GM23338 (cell line): ENCODE data around the gene TNFAIP6. TPM values are rescaled to one million over a fixed set of nuclear protein-coding genes. Genes with fewer than 3 reads are reported as not detected.

Source experiments
- ATAC-seq: fragments of 200-7000 bp; cut with Tn5 transposase; 3 replicates; pipeline ENCODE4 v1.9.1; 2020
- DNase-seq: peaks from one replicate; pipeline ENCODE4 v3.0.0-alpha.2; 2015; ENCODE audit warnings: low spot score
- H2AFZ ChIP-seq: fragments of 200-600 bp; sonication (generic); 2 replicates; pipeline ENCODE4 v1.8.0; 2016; ENCODE audit warnings: antibody characterized with exemption, mild to moderate bottlenecking, moderate library complexity
- H3F3A ChIP-seq: fragments of 200-600 bp; sonication (generic); replicated peaks from 2 replicates; pipeline ENCODE4 v1.8.0; 2017; ENCODE audit warnings: antibody characterized with exemption, mixed run types, low read depth
- H3K27ac ChIP-seq: fragments of 200-600 bp; sonication (generic); 2 replicates; pipeline ENCODE4 v1.6.1; 2016; ENCODE audit warnings: low read depth
- H3K27me3 ChIP-seq: fragments of 200-600 bp; sonication (generic); 2 replicates; pipeline ENCODE4 v1.8.0; 2016; ENCODE audit warnings: mild to moderate bottlenecking, mixed run types, moderate library complexity; ENCODE audit not compliant: insufficient read depth
- H3K36me3 ChIP-seq: fragments of 200-600 bp; sonication (generic); 2 replicates; pipeline ENCODE4 v1.8.0; 2016; ENCODE audit warnings: mild to moderate bottlenecking; ENCODE audit not compliant: insufficient read depth
- H3K4me1 ChIP-seq: fragments of 200-600 bp; sonication (generic); 2 replicates; pipeline ENCODE4 v1.8.0; 2016; ENCODE audit warnings: mild to moderate bottlenecking, moderate library complexity; ENCODE audit not compliant: insufficient read depth
- H3K4me2 ChIP-seq: fragments of 200-600 bp; sonication (generic); 2 replicates; pipeline ENCODE4 v1.7.1; 2017; ENCODE audit warnings: mixed run types
- H3K4me3 ChIP-seq: fragments of 200-600 bp; sonication (generic); 2 replicates; pipeline ENCODE4 v1.6.1; 2016; ENCODE audit warnings: mixed run types
- H3K79me2 ChIP-seq: fragments of 200-600 bp; sonication (generic); replicated peaks from 2 replicates; pipeline ENCODE4 v1.8.0; 2017; ENCODE audit warnings: mild to moderate bottlenecking; ENCODE audit not compliant: insufficient read depth
- H3K9me2 ChIP-seq: fragments of 200-600 bp; sonication (generic); 2 replicates; pipeline ENCODE4 v1.8.0; 2017; ENCODE audit not compliant: insufficient read depth
- H4K20me1 ChIP-seq: fragments of 200-600 bp; sonication (generic); replicated peaks from 2 replicates; pipeline ENCODE4 v1.8.0; 2017; ENCODE audit warnings: mild to moderate bottlenecking; ENCODE audit not compliant: insufficient read depth
- H3K27ac Mint-ChIP-seq: 2 replicates; pipeline ENCODE4 v1.8.0; 2020; ENCODE audit warnings: inconsistent platforms, mild to moderate bottlenecking, moderate library complexity, mixed read lengths
- H3K27me3 Mint-ChIP-seq: 3 replicates; pipeline ENCODE4 v1.8.0; 2022; ENCODE audit warnings: low read depth, mild to moderate bottlenecking, moderate library complexity, mixed read lengths, inconsistent platforms; ENCODE audit not compliant: insufficient read depth, poor library complexity
- H3K36me3 Mint-ChIP-seq: 3 replicates; pipeline ENCODE4 v1.8.0; 2021; ENCODE audit warnings: low read depth, mild to moderate bottlenecking, inconsistent platforms, moderate library complexity, mixed read lengths
- H3K4me1 Mint-ChIP-seq: 3 replicates; pipeline ENCODE4 v1.8.0; 2020; ENCODE audit warnings: mild to moderate bottlenecking, inconsistent platforms, mixed read lengths
- H3K4me3 Mint-ChIP-seq: 3 replicates; pipeline ENCODE4 v1.8.0; 2021; ENCODE audit warnings: moderate library complexity, mild to moderate bottlenecking, inconsistent platforms, mixed read lengths
- H3K9me3 Mint-ChIP-seq: 3 replicates; pipeline ENCODE4 v1.8.0; 2020; ENCODE audit warnings: moderate library complexity, mild to moderate bottlenecking, inconsistent platforms, mixed read lengths
- CREB1 ChIP-seq: fragments of 250-450 bp; sonication (Bioruptor Pico); IDR thresholded peaks from 2 replicates; pipeline ENCODE4 v1.5.0; 2020; ENCODE audit warnings: low read depth, mild to moderate bottlenecking, moderate library complexity
- CTCF ChIP-seq, 2 experiments: fragments of 200-600 bp in 1 of 2; sonication (generic) in 1 of 2; conservative IDR thresholded peaks; 2 replicates each; pipeline versions ENCODE4 v1.5.1 to v1.6.1; 2016 to 2017; ENCODE audit warnings: antibody characterized with exemption in 2 of 2, low read depth in 2 of 2, mild to moderate bottlenecking in 2 of 2, moderate library complexity in 1 of 2
- EZH2 ChIP-seq: fragments of 200-600 bp; sonication (generic); IDR thresholded peaks from one replicate; pipeline ENCODE4 v1.8.0; 2017; ENCODE audit warnings: antibody characterized with exemption, mild to moderate bottlenecking, low read depth; ENCODE audit not compliant: unreplicated experiment
- EZH2phosphoT487 ChIP-seq: fragments of 200-600 bp; sonication (generic); IDR thresholded peaks from one replicate; pipeline ENCODE4 v1.8.1; 2018; ENCODE audit warnings: antibody characterized with exemption; ENCODE audit not compliant: unreplicated experiment
- JUNB ChIP-seq: IDR thresholded peaks from one replicate; pipeline ENCODE4 v1.6.1; 2016; ENCODE audit warnings: antibody characterized with exemption; ENCODE audit not compliant: unreplicated experiment
- POLR2AphosphoS5 ChIP-seq: IDR thresholded peaks from 2 replicates; pipeline ENCODE4 v1.6.1; 2016; ENCODE audit warnings: antibody characterized with exemption, low read depth
- REST ChIP-seq: IDR thresholded peaks from one replicate; pipeline ENCODE4 v1.6.1; 2018; ENCODE audit warnings: antibody characterized with exemption; ENCODE audit not compliant: unreplicated experiment
- STAT1 ChIP-seq: IDR thresholded peaks from one replicate; pipeline ENCODE4 v1.6.1; 2016; ENCODE audit warnings: antibody characterized with exemption; ENCODE audit not compliant: unreplicated experiment
- ZNF114 ChIP-seq: fragments of 250-450 bp; sonication (Bioruptor Pico); IDR thresholded peaks from 2 replicates; pipeline ENCODE4 v1.5.0; 2020; ENCODE audit warnings: mild to moderate bottlenecking, moderate library complexity
- ZNF331 ChIP-seq: fragments of 250-450 bp; sonication (Bioruptor Pico); IDR thresholded peaks from 2 replicates; pipeline ENCODE4 v1.5.0; 2020; ENCODE audit warnings: low read depth, mild to moderate bottlenecking, moderate library complexity
- ZNF462 ChIP-seq: fragments of 250-450 bp; sonication (Bioruptor Pico); IDR thresholded peaks from 2 replicates; pipeline ENCODE4 v1.5.0; 2020; ENCODE audit warnings: mild to moderate bottlenecking, moderate library complexity
- polyA plus RNA-seq: library from polyadenylated mRNA; unstranded; fragments of >200 nt; fragmentation: Nextera tagmentation; extraction: Ambion mirVana; gene quantifications from 2 replicates; pipeline ENCODE4 v1.2.1, GENCODE V29; 2016
- total RNA-seq: library from RNA; depleted of rRNA; stranded (reverse); fragments of >200 nt; shearing (Covaris generic); gene quantifications from 2 replicates; pipeline ENCODE4 v1.2.3, GENCODE V29; 2014

Gene TNFAIP6
- total and polyA plus RNA-seq, 2 experiments from 2014 or later, result 2.9 to 6.1 TPM

- no peaks in the 10 kb centered on the region for H3K9me3 Mint-ChIP-seq
- no peak overlapping the region for H3K4me2 ChIP-seq
- DNase-seq, result no peak
- no peaks in the 10 kb centered on the region for H3K4me1 Mint-ChIP-seq
- H3F3A ChIP-seq, result peaks cover 17% of the 10 kb centered on the region
- no peaks in the 10 kb centered on the region for H3K4me1 ChIP-seq
- H3K36me3 ChIP-seq, result peaks cover 68% of the 10 kb centered on the region
- H3K4me3 Mint-ChIP-seq, result no peak overlapping the region
- H3K9me2 ChIP-seq, result no peaks in the 10 kb centered on the region
- H3K27ac Mint-ChIP-seq, result no peak overlapping the region
- no peaks in the 10 kb centered on the region for H3K27me3 ChIP-seq
- TF ChIP-seq CTCF (conservative IDR thresholded peaks at IDR 0.05; ENCODE audit: low read depth in 2 of 2) (no peak), ZNF331 (CRISPR knock-in tag) (no peak), JUNB (no peak), POLR2AphosphoS5 (no peak), ZNF462 (CRISPR knock-in tag) (no peak), REST (no peak), EZH2phosphoT487 (no peak), ZNF114 (no peak), CREB1 (CRISPR knock-in tag) (no peak), STAT1 (no peak), EZH2 (no peak)
- peaks cover 100% of the 10 kb centered on the region for H3K79me2 ChIP-seq
- H4K20me1 ChIP-seq, result peaks cover 42% of the 10 kb centered on the region
- peaks cover 89% of the 10 kb centered on the region for H3K36me3 Mint-ChIP-seq
- no peak overlapping the region for H3K4me3 ChIP-seq
- ATAC-seq, result no peak
- no peak overlapping the region for H3K27ac ChIP-seq
- H2AFZ ChIP-seq, result no peak overlapping the region
- H3K27me3 Mint-ChIP-seq, result no peaks in the 10 kb centered on the region
Measured at GRCh38 chr2:151422917-151423439, 65.6 kb downstream of the TNFAIP6 start.
